Gastrocnemius medialis (tissue), 4 donors: ENCODE data around the gene RGL3.

Experiments
- CTCF ChIP-seq, 5 experiments: fragments of 450-650 bp in 3 of 5; fragments of 200-600 bp in 2 of 5; sonication (generic) in 2 of 5; IDR thresholded peaks in 4 of 5; conservative IDR thresholded peaks in 1 of 5; 1 replicate in 4 of 5; 2 replicates in 1 of 5; pipeline ENCODE4 v1.5.1; 2016 to 2019; ENCODE audit warnings: antibody characterized with exemption in 5 of 5, mild to moderate bottlenecking in 3 of 5, moderate library complexity in 3 of 5
- POLR2A ChIP-seq, 2 donors: fragments of 450-650 bp; IDR thresholded peaks; one replicate each; pipeline ENCODE4 v1.6.1; 2017; ENCODE audit warnings: antibody characterized with exemption in 2 of 2, mild to moderate bottlenecking in 2 of 2, moderate library complexity in 2 of 2

- no peak for TF ChIP-seq CTCF (IDR thresholded peaks at IDR 0.05 in 4 of 5, conservative IDR thresholded peaks at IDR 0.05 in 1 of 5)
- TF ChIP-seq POLR2A (IDR thresholded peaks at IDR 0.05): no peak
Observed at GRCh38 chr19:11356074-11356397, 63.1 kb downstream of the RGL3 start.
